Measurements from ENCODE around the gene HDLBP. TPM values are rescaled to one million over a fixed set of nuclear protein-coding genes. Genes with fewer than 3 reads are reported as not detected.

HDLBP gene
- total RNA-seq, 1 experiment from 2014 or later, result 350 TPM

DNA sequence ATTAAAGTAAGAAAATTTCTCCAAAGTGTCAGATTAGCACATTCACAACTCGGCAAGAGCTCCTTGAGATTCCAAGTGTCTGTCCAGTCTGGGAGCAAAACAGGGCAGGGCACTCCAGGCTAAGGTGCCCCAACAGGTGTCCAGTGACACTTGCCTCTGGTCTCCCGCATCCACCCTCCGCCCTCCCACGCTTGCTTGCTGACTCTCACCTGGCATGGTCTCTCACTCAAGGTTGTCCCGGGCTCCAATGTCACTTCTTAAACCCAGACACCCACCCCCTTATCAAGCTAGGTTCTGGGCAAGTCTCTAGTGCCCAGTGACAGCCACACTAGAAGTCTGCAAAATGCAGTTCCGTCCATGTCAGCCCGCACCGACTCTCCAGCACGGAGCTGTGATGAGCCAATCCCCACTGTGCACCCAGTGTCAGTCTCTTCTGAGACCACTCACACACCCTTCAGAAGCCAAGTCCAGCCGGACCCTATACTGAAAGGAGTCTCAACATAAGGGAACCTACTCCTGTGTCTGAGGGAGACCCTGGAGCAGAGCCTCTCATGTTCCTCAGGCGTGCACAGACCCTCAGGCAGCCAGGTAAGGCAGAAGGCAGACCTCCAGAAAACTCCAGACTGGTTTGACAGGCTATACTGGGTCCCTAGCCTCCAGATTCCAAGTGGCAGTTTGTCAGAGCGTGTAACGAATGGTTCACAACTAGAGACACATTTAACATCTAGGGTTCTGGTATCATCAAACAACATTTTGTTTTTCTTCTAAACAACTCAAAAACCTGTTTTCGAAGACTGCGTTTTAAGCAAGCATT lies 45.6 kb downstream of the HDLBP start:
- Mint-ChIP-seq H3K4me1 (ENCODE audit: low read depth, unreplicated experiment) (peaks cover 25% of the 10 kb centered on the region), H3K4me3 (ENCODE audit: unreplicated experiment) (no peak overlapping the region), H3K9me3 (ENCODE audit: unreplicated experiment) (no peaks in the 10 kb centered on the region), H3K27ac (ENCODE audit: unreplicated experiment) (no peak overlapping the region), H3K27me3 (ENCODE audit: insufficient read depth, unreplicated experiment) (no peaks in the 10 kb centered on the region), H3K36me3 (ENCODE audit: insufficient read depth, unreplicated experiment) (peaks cover 77% of the 10 kb centered on the region)
- Histone ChIP-seq H3K27me3 (replicated peaks; ENCODE audit: control insufficient read depth, insufficient read depth, low read length) (no peaks in the 10 kb centered on the region), H3K36me3 (ENCODE audit: control insufficient read depth, insufficient read depth, low read length) (no peaks in the 10 kb centered on the region; the same call in 1 of the 2 replicates), H3K4me3 (ENCODE audit: low read depth, low read length) (no peak overlapping the region), H3K4me1 (peaks cover 11% of the 10 kb centered on the region; the same call in 1 of the 2 replicates), H3K9me3 (no peaks in the 10 kb centered on the region)
- DNase-seq, result no peak
- intact Hi-C loops (cut with micrococcal nuclease; ENCODE audit: unreplicated experiment), result no loop called here
- CTCF ChIA-PET, result no interaction called here
- no TSS peak for BruUV-seq (replicated peaks)
- POLR2A ChIA-PET, result interaction anchor here (0.5 kb wide), 1 partner anchor 8 kb away, joined by 3 read pairs; no protein-coding TSS in a partner anchor
- no peak for TF ChIP-seq CTCF (IDR thresholded peaks at IDR 0.05; ENCODE audit: insufficient read depth in 1 of 2, low read depth in 1 of 2, low read length in 1 of 2, severe bottlenecking in 1 of 2, unreplicated experiment in 1 of 2)

GRCh38 chr2:241268716-241269445 lies 46.6 kb downstream of the HDLBP start:
- Histone ChIP-seq H3K4me1 (peaks cover 11% of the 10 kb centered on the region; the same call in 1 of the 2 replicates), H3K4me3 (ENCODE audit: low read depth, low read length) (no peak overlapping the region), H3K9me3 (no peaks in the 10 kb centered on the region), H3K36me3 (ENCODE audit: control insufficient read depth, insufficient read depth, low read length) (no peaks in the 10 kb centered on the region; the same call in 1 of the 2 replicates), H3K27me3 (replicated peaks; ENCODE audit: control insufficient read depth, insufficient read depth, low read length) (no peaks in the 10 kb centered on the region)
- no peaks in the 10 kb centered on the region for H3K9me3 Mint-ChIP-seq (ENCODE audit: unreplicated experiment)
- no peak overlapping the region for H3K4me3 Mint-ChIP-seq (ENCODE audit: unreplicated experiment)
- POLR2A ChIA-PET, result no interaction called here
- no peaks in the 10 kb centered on the region for H3K27me3 Mint-ChIP-seq (ENCODE audit: insufficient read depth, unreplicated experiment)
- intact Hi-C loops (cut with micrococcal nuclease; ENCODE audit: unreplicated experiment), result no loop called here
- BruUV-seq (replicated peaks), result no TSS peak
- no peak for DNase-seq
- CTCF ChIA-PET, result no interaction called here
- peaks cover 17% of the 10 kb centered on the region for H3K4me1 Mint-ChIP-seq (ENCODE audit: low read depth, unreplicated experiment)
- peaks cover 85% of the 10 kb centered on the region for H3K36me3 Mint-ChIP-seq (ENCODE audit: insufficient read depth, unreplicated experiment)
- no peak for TF ChIP-seq CTCF (IDR thresholded peaks at IDR 0.05; ENCODE audit: insufficient read depth in 1 of 2, low read depth in 1 of 2, low read length in 1 of 2, severe bottlenecking in 1 of 2, unreplicated experiment in 1 of 2)
- no peak overlapping the region for H3K27ac Mint-ChIP-seq (ENCODE audit: unreplicated experiment)

DNA sequence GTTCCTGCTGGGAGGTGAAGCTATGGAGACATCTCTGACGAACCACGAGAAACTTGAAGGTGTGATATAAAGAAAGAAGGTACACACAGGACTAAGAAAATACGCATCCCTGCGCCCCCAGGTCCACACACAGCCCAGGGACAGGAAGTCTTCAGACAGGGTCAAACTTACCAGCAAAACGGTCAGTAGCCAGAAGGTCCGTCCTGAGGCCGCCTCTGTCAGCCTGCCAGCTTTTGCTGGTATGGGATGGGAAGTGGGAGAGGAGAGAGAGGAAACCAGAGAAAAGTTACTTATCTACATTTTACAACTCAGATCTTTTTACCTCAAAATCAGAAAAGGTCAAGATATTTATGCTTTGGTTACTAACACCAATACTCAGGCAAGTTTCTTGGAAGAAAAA lies 47.2 kb downstream of the HDLBP start:
- H3K36me3 ChIP-seq (ENCODE audit: control insufficient read depth, insufficient read depth, low read length), result no peaks in the 10 kb centered on the region; the same call in 1 of the 2 replicates
- BruUV-seq (replicated peaks), result no TSS peak
- DNase-seq, result no peak
- H3K36me3 Mint-ChIP-seq (ENCODE audit: insufficient read depth, unreplicated experiment), result peaks cover 85% of the 10 kb centered on the region
- no peak overlapping the region for H3K27ac Mint-ChIP-seq (ENCODE audit: unreplicated experiment)
- CTCF ChIA-PET, result interaction anchor here (0.6 kb wide), 1 partner anchor 510 kb away, joined by 3 read pairs; no protein-coding TSS in a partner anchor
- no peak overlapping the region for H3K4me3 Mint-ChIP-seq (ENCODE audit: unreplicated experiment)
- H3K4me1 ChIP-seq, result peaks cover 11% of the 10 kb centered on the region; the same call in 1 of the 2 replicates
- no peak overlapping the region for H3K4me3 ChIP-seq (ENCODE audit: low read depth, low read length)
- intact Hi-C loops (cut with micrococcal nuclease; ENCODE audit: unreplicated experiment), result no loop called here
- peaks cover 11% of the 10 kb centered on the region for H3K4me1 Mint-ChIP-seq (ENCODE audit: low read depth, unreplicated experiment)
- no peaks in the 10 kb centered on the region for H3K27me3 ChIP-seq (replicated peaks; ENCODE audit: control insufficient read depth, insufficient read depth, low read length)
- no peaks in the 10 kb centered on the region for H3K9me3 Mint-ChIP-seq (ENCODE audit: unreplicated experiment)
- POLR2A ChIA-PET, result no interaction called here
- H3K27me3 Mint-ChIP-seq (ENCODE audit: insufficient read depth, unreplicated experiment), result no peaks in the 10 kb centered on the region
- TF ChIP-seq CTCF (IDR thresholded peaks at IDR 0.05; ENCODE audit: insufficient read depth in 1 of 2, low read depth in 1 of 2, low read length in 1 of 2, severe bottlenecking in 1 of 2, unreplicated experiment in 1 of 2), result no peak
- no peaks in the 10 kb centered on the region for H3K9me3 ChIP-seq

Measured in Caco-2 (cell line).